ENCODE data around the gene C1orf53. TPM values are rescaled to one million over a fixed set of nuclear protein-coding genes. Genes with fewer than 3 reads are reported as not detected.
A peak's percentile ranks its signal among the peaks of the same experiment; 100 is the strongest.

Gene C1orf53
- total and polyA plus RNA-seq, 9 of the 15 experiments (the other 6 are each of a cell fraction or from before 2014, with no cell fraction given): 0.31 to 3.2 (median 2.3) TPM

DNA sequence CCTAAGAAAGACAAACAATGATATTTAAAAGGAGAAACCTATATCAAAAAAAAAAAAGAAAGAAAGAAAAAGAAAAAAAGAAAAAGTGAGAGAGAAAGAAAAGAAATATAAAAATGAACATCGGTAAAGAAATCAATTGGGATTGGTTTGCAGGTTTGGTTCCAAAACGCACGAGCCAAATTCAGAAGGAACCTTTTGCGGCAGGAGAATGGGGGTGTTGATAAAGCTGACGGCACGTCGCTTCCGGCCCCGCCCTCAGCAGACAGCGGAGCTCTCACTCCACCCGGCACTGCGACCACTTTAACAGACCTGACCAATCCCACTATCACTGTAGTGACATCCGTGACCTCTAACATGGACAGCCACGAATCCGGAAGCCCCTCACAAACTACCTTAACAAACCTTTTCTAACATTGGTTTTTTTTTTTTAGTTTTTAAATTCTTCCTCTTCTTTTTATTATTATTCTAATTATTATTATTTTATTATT is 26.5 kb downstream of the C1orf53 start (continued):
- no peak for TF ChIP-seq SPI1 (IDR thresholded peaks at IDR 0.05; ENCODE audit: borderline replicate concordance, low read depth, low read length)
- no peak for TF ChIP-seq NFIX (CRISPR knock-in tag; IDR thresholded peaks at IDR 0.05; ENCODE audit: low read depth)
- TF ChIP-seq GABPB2 (CRISPR knock-in tag; conservative IDR thresholded peaks at IDR 0.05): no peak
- TF ChIP-seq FOXA1 (IDR thresholded peaks at IDR 0.05; ENCODE audit: borderline replicate concordance): no peak
- no peak for TF ChIP-seq CBFB (CRISPR knock-in tag; IDR thresholded peaks at IDR 0.05)
- TF ChIP-seq POLR2AphosphoS5 (IDR thresholded peaks at IDR 0.05; ENCODE audit: control insufficient read depth, insufficient read depth, low read depth, low read length): no peak
- TF ChIP-seq XRCC4 (IDR thresholded peaks at IDR 0.05; ENCODE audit: extremely low read depth, insufficient read depth, insufficient read length): no peak
- TF ChIP-seq, protein P1, sequence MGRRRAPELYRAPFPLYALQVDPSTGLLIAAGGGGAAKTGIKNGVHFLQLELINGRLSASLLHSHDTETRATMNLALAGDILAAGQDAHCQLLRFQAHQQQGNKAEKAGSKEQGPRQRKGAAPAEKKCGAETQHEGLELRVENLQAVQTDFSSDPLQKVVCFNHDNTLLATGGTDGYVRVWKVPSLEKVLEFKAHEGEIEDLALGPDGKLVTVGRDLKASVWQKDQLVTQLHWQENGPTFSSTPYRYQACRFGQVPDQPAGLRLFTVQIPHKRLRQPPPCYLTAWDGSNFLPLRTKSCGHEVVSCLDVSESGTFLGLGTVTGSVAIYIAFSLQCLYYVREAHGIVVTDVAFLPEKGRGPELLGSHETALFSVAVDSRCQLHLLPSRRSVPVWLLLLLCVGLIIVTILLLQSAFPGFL (CRISPR knock-in tag; IDR thresholded peaks at IDR 0.05): no peak
- no peak for TF ChIP-seq MYBL2 (IDR thresholded peaks at IDR 0.05; ENCODE audit: low read depth)
- TF ChIP-seq MYBL2 (CRISPR knock-in tag; IDR thresholded peaks at IDR 0.05; ENCODE audit: borderline replicate concordance): no peak
- TF ChIP-seq, protein P2, sequence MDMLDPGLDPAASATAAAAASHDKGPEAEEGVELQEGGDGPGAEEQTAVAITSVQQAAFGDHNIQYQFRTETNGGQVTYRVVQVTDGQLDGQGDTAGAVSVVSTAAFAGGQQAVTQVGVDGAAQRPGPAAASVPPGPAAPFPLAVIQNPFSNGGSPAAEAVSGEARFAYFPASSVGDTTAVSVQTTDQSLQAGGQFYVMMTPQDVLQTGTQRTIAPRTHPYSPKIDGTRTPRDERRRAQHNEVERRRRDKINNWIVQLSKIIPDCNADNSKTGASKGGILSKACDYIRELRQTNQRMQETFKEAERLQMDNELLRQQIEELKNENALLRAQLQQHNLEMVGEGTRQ (CRISPR knock-in tag; IDR thresholded peaks at IDR 0.05): no peak
- no peak for TF ChIP-seq WHSC1 (IDR thresholded peaks at IDR 0.05; ENCODE audit: low read length)
- TF ChIP-seq, protein P3, sequence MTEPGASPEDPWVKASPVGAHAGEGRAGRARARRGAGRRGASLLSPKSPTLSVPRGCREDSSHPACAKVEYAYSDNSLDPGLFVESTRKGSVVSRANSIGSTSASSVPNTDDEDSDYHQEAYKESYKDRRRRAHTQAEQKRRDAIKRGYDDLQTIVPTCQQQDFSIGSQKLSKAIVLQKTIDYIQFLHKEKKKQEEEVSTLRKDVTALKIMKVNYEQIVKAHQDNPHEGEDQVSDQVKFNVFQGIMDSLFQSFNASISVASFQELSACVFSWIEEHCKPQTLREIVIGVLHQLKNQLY (CRISPR knock-in tag; conservative IDR thresholded peaks at IDR 0.05): no peak
- TF ChIP-seq DIDO1 (tag; IDR thresholded peaks at IDR 0.05; ENCODE audit: low read depth): no peak
- TF ChIP-seq SIN3A (IDR thresholded peaks at IDR 0.05; ENCODE audit: borderline replicate concordance in 2 of 2, control insufficient read depth in 1 of 2, low read depth in 2 of 2, low read length in 2 of 2): no peak
- 0 out of 4 replicates have a peak, but pooled peaks of 1 of the 2 experiments have one; percentile 37 for TF ChIP-seq TRIM24 (IDR thresholded peaks at IDR 0.05)
- no peak for TF ChIP-seq HMGXB4 (CRISPR knock-in tag; IDR thresholded peaks at IDR 0.05)
- TF ChIP-seq, protein P4, sequence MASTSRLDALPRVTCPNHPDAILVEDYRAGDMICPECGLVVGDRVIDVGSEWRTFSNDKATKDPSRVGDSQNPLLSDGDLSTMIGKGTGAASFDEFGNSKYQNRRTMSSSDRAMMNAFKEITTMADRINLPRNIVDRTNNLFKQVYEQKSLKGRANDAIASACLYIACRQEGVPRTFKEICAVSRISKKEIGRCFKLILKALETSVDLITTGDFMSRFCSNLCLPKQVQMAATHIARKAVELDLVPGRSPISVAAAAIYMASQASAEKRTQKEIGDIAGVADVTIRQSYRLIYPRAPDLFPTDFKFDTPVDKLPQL (IDR thresholded peaks at IDR 0.05; ENCODE audit: extremely low read depth, insufficient read length): no peak
- no peak for TF ChIP-seq ZNF274 (IDR thresholded peaks at IDR 0.05; ENCODE audit: borderline replicate concordance, low read depth, low read length)
